Gastroesophageal sphincter (tissue), 4 donors: ENCODE measurements around the gene NKAIN2. TPM values are rescaled to one million over a fixed set of nuclear protein-coding genes. Genes with fewer than 3 reads are reported as not detected.

Experiments
- ATAC-seq: fragments of 150-250 bp; one replicate; pipeline ENCODE4 v1.9.1; 2016; ENCODE audit warnings: mild to moderate bottlenecking, moderate library complexity
- H3K27ac ChIP-seq, 4 donors: fragments of 200-600 bp; sonication (generic) in 3 of 4; 1 replicate in 3 of 4; 2 replicates in 1 of 4; pipeline ENCODE4 v1.5.1; 2016 to 2019
- H3K27me3 ChIP-seq: fragments of 200-600 bp; sonication (generic); one replicate; pipeline ENCODE4 v1.5.1; 2019
- H3K36me3 ChIP-seq, 2 donors: fragments of 200-600 bp; sonication (generic); one replicate each; pipeline ENCODE4 v1.5.1; 2019; ENCODE audit warnings: control low read depth in 1 of 2
- H3K4me1 ChIP-seq, 3 donors: fragments of 200-600 bp; sonication (generic); 1 replicate in 2 of 3; 2 replicates in 1 of 3; pipeline ENCODE4 v1.5.1; 2016 to 2019; ENCODE audit warnings: control low read depth in 2 of 3
- H3K4me3 ChIP-seq, 2 donors: fragments of 200-600 bp; sonication (generic); one replicate each; pipeline ENCODE4 v1.5.1; 2019; ENCODE audit warnings: mild to moderate bottlenecking in 1 of 2, moderate library complexity in 1 of 2
- H3K9me3 ChIP-seq, 3 donors: fragments of 200-600 bp; sonication (generic); one replicate each; pipeline ENCODE4 v1.5.1; 2017 to 2019; ENCODE audit warnings: control low read depth in 2 of 3
- CTCF ChIP-seq, 4 experiments: fragments of 200-600 bp in 2 of 4; fragments of 450-650 bp in 2 of 4; sonication (generic) in 1 of 4; IDR thresholded peaks; one replicate each; pipeline ENCODE4 v1.5.1; 2017 to 2019; ENCODE audit warnings: antibody characterized with exemption in 4 of 4, mild to moderate bottlenecking in 2 of 4, moderate library complexity in 2 of 4
- EP300 ChIP-seq: sonication (generic); formaldehyde crosslinking; IDR thresholded peaks from one replicate; pipeline ENCODE4 v1.6.1; 2017; ENCODE audit warnings: antibody characterized with exemption, mild to moderate bottlenecking
- POLR2A ChIP-seq, 2 donors: fragments of 450-650 bp; IDR thresholded peaks; one replicate each; pipeline ENCODE4 v1.6.1; 2017; ENCODE audit warnings: antibody characterized with exemption in 2 of 2, mild to moderate bottlenecking in 2 of 2, moderate library complexity in 1 of 2
- POLR2AphosphoS5 ChIP-seq: sonication (generic); formaldehyde crosslinking; IDR thresholded peaks from one replicate; pipeline ENCODE4 v1.6.1; 2017; ENCODE audit warnings: antibody characterized with exemption
- WGBS, 2 donors: methylation state at CpG; one replicate each; pipeline ENCODE4 v1.1.5; 2018; ENCODE audit warnings: low coverage in 1 of 2; 5-methylcytosine and 5-hydroxymethylcytosine counted together
- total RNA-seq, 4 donors: library from RNA; depleted of rRNA; stranded (reverse); fragments of >200 nt; gene quantifications; one replicate each; pipeline ENCODE4 v1.1.0, GENCODE V29; 2016

NKAIN2 gene
- 1 to 10 TPM in 1 of 4 donors, under 1 TPM in 1, not detected in 2; 0.23 to 3.2 TPM for total RNA-seq

DNA sequence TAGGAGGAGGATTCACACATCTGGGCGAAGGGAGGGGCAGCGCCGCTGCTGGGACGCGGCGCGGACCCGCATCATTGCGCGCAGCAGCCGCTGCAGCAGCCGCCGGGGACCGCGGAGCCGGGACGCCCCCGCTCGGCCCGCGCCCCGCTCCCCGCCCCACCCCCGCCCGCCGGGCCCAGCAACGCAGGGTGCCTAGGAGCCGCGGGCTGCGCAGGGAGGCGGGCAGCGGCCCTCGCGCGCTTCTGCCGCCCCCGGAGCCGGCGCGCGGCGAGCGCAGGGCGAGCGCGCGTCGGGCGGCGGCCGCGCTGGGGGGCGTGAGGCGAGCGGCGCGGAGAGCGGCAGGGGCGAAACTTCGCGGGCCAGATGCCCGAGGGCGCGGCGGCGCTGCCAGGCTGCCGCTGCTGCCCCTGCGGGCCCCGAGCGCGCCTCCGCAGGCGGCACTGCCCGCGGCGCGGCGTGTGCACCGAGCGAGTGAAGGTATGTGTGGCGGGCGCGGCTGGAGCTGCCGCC, at the start of gene NKAIN2:
Gene NKAIN2 (plus strand): TSS at position 362 of the 510 bp plus-strand sequence.
- H3K27ac ChIP-seq, result peak within 1 kb of the TSS in 1 of 4 donors; percentile 35
- no peaks in the 10 kb centered on the region for H3K36me3 ChIP-seq
- no peak for TF ChIP-seq POLR2A (IDR thresholded peaks at IDR 0.05)
- no peak for TF ChIP-seq POLR2AphosphoS5
- TF ChIP-seq EP300, result no peak
- TF ChIP-seq CTCF (IDR thresholded peaks at IDR 0.05), result no peak
- H3K4me3 ChIP-seq, result peak within 1 kb of the TSS; percentile 10 to 57
- H3K27me3 ChIP-seq, result peaks cover 25% of the 10 kb centered on the region
- WGBS, 2 donors, result no CpG with 5 or more reads among the region's 84 CpGs
- ATAC-seq, result no peak
- peaks cover 0 to 18% (median 6%) of the 10 kb centered on the region in 3 donors for H3K4me1 ChIP-seq
- H3K9me3 ChIP-seq, result no peaks in the 10 kb centered on the region

GRCh38 chr6:123759472-123759871, 44.2 kb upstream of the NKAIN2 start:
- no peak for TF ChIP-seq POLR2A (IDR thresholded peaks at IDR 0.05)
- TF ChIP-seq POLR2AphosphoS5, result no peak
- TF ChIP-seq EP300, result no peak
- TF ChIP-seq CTCF (IDR thresholded peaks at IDR 0.05), result no peak
- no peaks in the 10 kb centered on the region for H3K4me1 ChIP-seq
- H3K27me3 ChIP-seq, result no peaks in the 10 kb centered on the region
- no peak overlapping the region for H3K4me3 ChIP-seq
- WGBS, 2 donors, result 78 to 100% methylated on average over 1 of the region's 1 CpG
- ATAC-seq, result no peak
- H3K27ac ChIP-seq, result no peak overlapping the region
- H3K9me3 ChIP-seq, result peaks cover 0 to 7% (median 0%) of the 10 kb centered on the region in 3 donors
- no peaks in the 10 kb centered on the region for H3K36me3 ChIP-seq

DNA sequence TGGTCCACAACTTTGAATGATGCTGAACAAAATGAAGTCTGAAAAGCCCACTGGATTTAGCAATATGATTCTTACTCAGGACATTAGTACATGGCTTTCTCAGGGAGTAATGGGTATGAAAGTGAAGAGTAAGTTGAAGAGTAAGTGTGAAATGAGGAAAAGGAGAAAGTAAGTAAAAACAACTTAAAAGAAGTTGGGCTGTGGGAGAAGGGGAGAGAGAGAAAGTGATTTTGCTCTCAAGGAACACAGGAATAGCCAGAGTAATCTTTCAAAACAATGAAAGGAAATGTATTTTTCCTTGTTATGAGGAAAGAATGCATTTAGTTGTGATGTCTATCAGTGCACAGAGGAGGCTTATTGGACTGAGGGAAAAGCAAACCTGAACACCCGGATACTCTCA, 39.8 kb upstream of the NKAIN2 start:
- TF ChIP-seq POLR2AphosphoS5 (no peak), EP300 (no peak), POLR2A (IDR thresholded peaks at IDR 0.05) (no peak), CTCF (IDR thresholded peaks at IDR 0.05) (no peak)
- ATAC-seq, result no peak
- H3K27me3 ChIP-seq, result no peaks in the 10 kb centered on the region
- H3K27ac ChIP-seq, result no peak overlapping the region
- no peaks in the 10 kb centered on the region for H3K9me3 ChIP-seq
- no peaks in the 10 kb centered on the region for H3K36me3 ChIP-seq
- WGBS, 2 donors, result 50 to 89% methylated on average over 1 of the region's 1 CpG
- H3K4me1 ChIP-seq, result no peaks in the 10 kb centered on the region
- no peak overlapping the region for H3K4me3 ChIP-seq

DNA sequence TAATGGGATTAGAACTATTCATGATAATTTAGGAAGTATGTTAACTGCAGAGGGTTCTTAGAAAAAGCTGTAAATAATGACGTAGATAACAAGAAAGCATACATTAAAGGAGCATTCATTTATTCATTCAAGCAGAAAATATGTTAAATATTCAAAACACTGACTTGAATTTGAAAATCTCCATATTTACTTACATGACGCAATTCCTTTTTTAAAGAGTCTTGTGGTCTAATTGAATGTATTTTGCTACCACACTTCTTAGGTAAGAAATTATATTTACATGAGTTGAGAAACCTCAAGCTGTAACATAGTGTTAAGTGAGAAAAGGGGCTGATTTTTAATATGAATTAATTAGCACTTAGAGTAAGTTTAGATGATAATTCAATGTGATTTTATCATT, 38.9 kb upstream of the NKAIN2 start:
- Histone ChIP-seq H3K4me3 (no peak overlapping the region), H3K27ac (no peak overlapping the region), H3K27me3 (no peaks in the 10 kb centered on the region), H3K36me3 (no peaks in the 10 kb centered on the region), H3K4me1 (no peaks in the 10 kb centered on the region), H3K9me3 (no peaks in the 10 kb centered on the region)
- 44 to 81% methylated on average over 2 of the region's 2 CpGs for WGBS, 2 donors
- no peak for ATAC-seq
- TF ChIP-seq EP300 (no peak), POLR2AphosphoS5 (no peak), POLR2A (IDR thresholded peaks at IDR 0.05) (no peak), CTCF (IDR thresholded peaks at IDR 0.05) (no peak)

DNA sequence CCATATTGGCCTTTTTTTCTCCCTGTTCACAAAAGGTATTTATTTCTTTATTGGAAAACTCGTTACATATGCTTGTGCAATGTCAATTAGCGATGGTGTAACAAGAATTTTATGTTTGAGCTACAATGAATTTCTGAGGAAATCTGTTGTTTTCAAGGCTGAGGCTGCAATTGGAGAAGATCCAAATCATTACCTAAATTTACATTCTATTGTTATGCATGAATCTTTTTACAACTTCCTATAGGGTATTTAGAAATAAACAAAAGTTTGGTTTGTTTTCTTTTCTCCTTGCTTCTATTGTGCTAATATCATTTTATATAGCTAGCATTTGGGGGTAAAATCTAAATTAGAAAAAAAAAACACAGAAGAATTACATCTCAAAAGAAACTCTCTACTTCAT, 34.7 kb upstream of the NKAIN2 start:
- H3K9me3 ChIP-seq, result no peaks in the 10 kb centered on the region
- no peaks in the 10 kb centered on the region for H3K36me3 ChIP-seq
- no peak overlapping the region for H3K27ac ChIP-seq
- TF ChIP-seq POLR2AphosphoS5, result no peak
- TF ChIP-seq CTCF (IDR thresholded peaks at IDR 0.05), result no peak
- TF ChIP-seq EP300, result no peak
- TF ChIP-seq POLR2A (IDR thresholded peaks at IDR 0.05), result no peak
- no peak for ATAC-seq
- H3K4me3 ChIP-seq, result no peak overlapping the region
- 75 to 83% methylated on average over 2 of the region's 2 CpGs for WGBS, 2 donors
- H3K27me3 ChIP-seq, result no peaks in the 10 kb centered on the region
- H3K4me1 ChIP-seq, result no peaks in the 10 kb centered on the region
